Cerebellar nuclear complex (tissue), 1 donor: ENCODE measurements around the gene MRPL47.
A peak's percentile ranks its signal among the peaks of the same experiment; 100 is the strongest.
"Not testable (repeated sequence)": the region's sequence is repeated elsewhere in the genome, so short reads cannot be mapped to it uniquely, and the experiment has no call there.

ENCODE experiments used
- DNase-seq, 2 experiments: peaks; one replicate each; lab custom pipeline; 2025; lab: John Stamatoyannopoulos, UW

Gene MRPL47

GRCh38 chr3:179604321-179605078 is at the start of gene MRPL47, which contains the start of gene NDUFB5:
Gene MRPL47, minus strand, starts transcription at chr3:179604638. Its CDS starts 14 bp downstream, at chr3:179604624.
Gene NDUFB5, plus strand, starts transcription at chr3:179604794. Its CDS starts 22 bp downstream, at chr3:179604816.
- peak; percentile 63 to 90 for DNase-seq

GRCh38 chr3:179653096-179653797 is 48.8 kb upstream of the MRPL47 start:
- DNase-seq: peak in 1 of 2 experiments; percentile 4

GRCh38 chr3:179652447-179653095 is 48.1 kb upstream of the MRPL47 start, which contains the start of gene USP13:
Gene USP13, plus strand, starts transcription at chr3:179653040. Its CDS starts 186 bp downstream, at chr3:179653226.
- DNase-seq: no peak

GRCh38 chr3:179651687-179652446 is 47.4 kb upstream of the MRPL47 start:
- DNase-seq: no peak

- DNase-seq: no peak
Observed at GRCh38 chr3:179646177-179646576, 41.7 kb upstream of the MRPL47 start.

GRCh38 chr3:179643837-179644236 is 39.4 kb upstream of the MRPL47 start:
- not testable (repeated sequence) for DNase-seq

- DNase-seq: no peak
Observed at GRCh38 chr3:179642871-179643270, 38.4 kb upstream of the MRPL47 start.

GRCh38 chr3:179640469-179640868 is 36.0 kb upstream of the MRPL47 start:
- no peak for DNase-seq

GRCh38 chr3:179630753-179631451 is 26.5 kb upstream of the MRPL47 start:
- no peak for DNase-seq

GRCh38 chr3:179624451-179624850 is 20.0 kb upstream of the MRPL47 start:
- DNase-seq: no peak

- DNase-seq: no peak
Observed at GRCh38 chr3:179622023-179622422, 17.6 kb upstream of the MRPL47 start.

GRCh38 chr3:179615458-179616173 is 11.2 kb upstream of the MRPL47 start:
- DNase-seq: no peak

- no peak for DNase-seq
Observed at GRCh38 chr3:179613807-179614206, 9.4 kb upstream of the MRPL47 start.

- DNase-seq: no peak
Observed at GRCh38 chr3:179610066-179610465, 5.6 kb upstream of the MRPL47 start.

- DNase-seq: no peak
Observed at GRCh38 chr3:179608931-179609720, 4.7 kb upstream of the MRPL47 start.

GRCh38 chr3:179606534-179607085 is 2.2 kb upstream of the MRPL47 start:
- DNase-seq: no peak

- no peak for DNase-seq
Observed at GRCh38 chr3:179603831-179604230, 607 bp downstream of the MRPL47 start.

GRCh38 chr3:179603321-179603720 is 1.1 kb downstream of the MRPL47 start:
- no peak for DNase-seq

GRCh38 chr3:179599531-179599930 is 4.9 kb downstream of the MRPL47 start:
- DNase-seq: no peak
